IMR-90 (cell line): ENCODE results near the gene AFDN.

Experiments
- CTCF ChIP-seq: conservative IDR thresholded peaks from 2 replicates; pipeline ENCODE4 v1.5.1; 2012; ENCODE audit warnings: mild to moderate bottlenecking, low read depth, low read length, improper control_type of control experiment
- POLR2A ChIP-seq: IDR thresholded peaks from 2 replicates; pipeline ENCODE4 v1.6.1; 2012; ENCODE audit warnings: mild to moderate bottlenecking, low read depth, low read length
- RCOR1 ChIP-seq: IDR thresholded peaks from 2 replicates; pipeline ENCODE4 v1.6.1; 2012; ENCODE audit warnings: mild to moderate bottlenecking, low read length, improper control_type of control experiment; ENCODE audit not compliant: insufficient replicate concordance

DNA sequence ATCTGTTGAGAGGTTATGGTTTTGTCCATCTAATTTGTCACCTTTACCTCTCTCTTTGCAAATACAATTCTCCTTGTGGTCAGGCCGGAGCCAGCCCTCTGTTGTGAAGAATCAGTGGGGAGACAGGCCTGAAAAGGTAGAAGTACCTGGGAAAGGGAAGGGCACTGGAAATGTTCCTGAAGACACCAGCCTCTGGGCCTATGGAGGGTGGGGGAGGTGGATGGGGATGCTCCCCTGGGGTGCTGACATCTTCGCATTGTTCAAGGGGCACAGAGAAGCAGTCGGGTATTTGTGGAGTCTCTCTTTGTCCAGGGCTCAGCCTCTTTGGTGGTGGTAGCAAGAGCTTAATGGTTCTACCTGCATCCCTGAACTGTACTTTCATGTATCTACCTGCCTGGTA, 24.4 kb upstream of the AFDN start:
- no peak for TF ChIP-seq RCOR1
- TF ChIP-seq POLR2A = no peak
- TF ChIP-seq CTCF = no peak
